ENCODE results near the gene CALD1. TPM values are rescaled to one million over a fixed set of nuclear protein-coding genes. Genes with fewer than 3 reads are reported as not detected.
A peak's percentile ranks its signal among the peaks of the same experiment; 100 is the strongest.

Gene CALD1
- polyA plus RNA-seq, 4 donors, result 201 to 501 (median 268) TPM

GRCh38 chr7:134991469-134992339 lies 212.3 kb downstream of the CALD1 start:
- no peak for DNase-seq (ENCODE audit: low read depth in 4 of 4, low spot score in 3 of 4)

GRCh38 chr7:134992626-134993179 lies 213.3 kb downstream of the CALD1 start:
- DNase-seq (ENCODE audit: low read depth in 4 of 4, low spot score in 3 of 4), result no peak

GRCh38 chr7:134993877-134994456 lies 214.5 kb downstream of the CALD1 start:
- DNase-seq (ENCODE audit: low read depth in 4 of 4, low spot score in 3 of 4), result no peak

- DNase-seq (ENCODE audit: low read depth in 4 of 4, low spot score in 3 of 4), result no peak
These were observed 216.0 kb downstream of the CALD1 start for GRCh38 chr7:134995239-134996096.

- peak in 1 of 4 donors; percentile 30 for DNase-seq (ENCODE audit: low read depth in 4 of 4, low spot score in 3 of 4)
These were observed 216.7 kb downstream of the CALD1 start for GRCh38 chr7:134996097-134996550.

GRCh38 chr7:134997214-134997885 lies 217.9 kb downstream of the CALD1 start:
- no peak for DNase-seq (ENCODE audit: low read depth in 4 of 4, low spot score in 3 of 4)

GRCh38 chr7:134999136-134999535 lies 219.7 kb downstream of the CALD1 start:
- DNase-seq (ENCODE audit: low read depth in 4 of 4, low spot score in 3 of 4), result no peak

GRCh38 chr7:135001390-135002165 lies 222.1 kb downstream of the CALD1 start:
- no peak for DNase-seq (ENCODE audit: low read depth in 4 of 4, low spot score in 3 of 4)

GRCh38 chr7:135012229-135012628 lies 232.8 kb downstream of the CALD1 start:
- no peak for DNase-seq (ENCODE audit: low read depth in 4 of 4, low spot score in 3 of 4)

Other genes starting within 250 kb of the CALD1 start
- gene AKR1B15, start 230.5 kb upstream of the CALD1 start, polyA plus RNA-seq (ENCODE audit: insufficient read length in 4 of 4), result under 1 TPM in 1 of 4 donors, not detected in 3; 0.12 TPM
- gene BPGM, start 132.8 kb upstream of the CALD1 start, polyA plus RNA-seq (ENCODE audit: insufficient read length in 4 of 4), result 10 to 100 TPM; 40.2 to 72.0 (median 46.2) TPM
- 10 to 100 TPM in 2 of 4 donors, 1 to 10 TPM in 2; 5.7 to 16.2 (median 10.0) TPM for gene AGBL3, start 206.9 kb downstream of the CALD1 start, polyA plus RNA-seq (ENCODE audit: insufficient read length in 4 of 4)